ENCODE data around the gene SLC23A2.
"Not testable (repeated sequence)": the region's sequence is repeated elsewhere in the genome, so short reads cannot be mapped to it uniquely, and the experiment has no call there.

Gene SLC23A2

GRCh38 chr20:4869290-4870193, 131.8 kb downstream of the SLC23A2 start:
- DNase-seq = peak; percentile 51

GRCh38 chr20:4867051-4867450, 134.3 kb downstream of the SLC23A2 start:
- DNase-seq = no peak

- DNase-seq = no peak
These were observed 134.9 kb downstream of the SLC23A2 start for GRCh38 chr20:4866429-4866828.

- DNase-seq = no peak
These were observed 137.0 kb downstream of the SLC23A2 start for GRCh38 chr20:4864311-4864752.

- no peak for DNase-seq
These were observed 138.6 kb downstream of the SLC23A2 start for GRCh38 chr20:4862661-4863060.

- no peak for DNase-seq
These were observed 139.3 kb downstream of the SLC23A2 start for GRCh38 chr20:4861961-4862360.

- DNase-seq = no peak
These were observed 143.3 kb downstream of the SLC23A2 start for GRCh38 chr20:4858000-4858399.

- no peak for DNase-seq
These were observed 145.1 kb downstream of the SLC23A2 start for GRCh38 chr20:4856022-4856755.

GRCh38 chr20:4855555-4855954, 145.8 kb downstream of the SLC23A2 start:
- no peak for DNase-seq

- DNase-seq = no peak
These were observed 146.2 kb downstream of the SLC23A2 start for GRCh38 chr20:4855097-4855496.

GRCh38 chr20:4854561-4854901, 146.8 kb downstream of the SLC23A2 start:
- no peak for DNase-seq

GRCh38 chr20:4853757-4854560, 147.4 kb downstream of the SLC23A2 start:
- DNase-seq = no peak

- DNase-seq = no peak
These were observed 148.3 kb downstream of the SLC23A2 start for GRCh38 chr20:4853004-4853403.

- DNase-seq = no peak
These were observed 150.3 kb downstream of the SLC23A2 start for GRCh38 chr20:4850960-4851359.

GRCh38 chr20:4848829-4849228, 152.5 kb downstream of the SLC23A2 start:
- DNase-seq = not testable (repeated sequence)

GRCh38 chr20:4848041-4848440, 153.3 kb downstream of the SLC23A2 start:
- DNase-seq = no peak

- no peak for DNase-seq
These were observed 154.5 kb downstream of the SLC23A2 start for GRCh38 chr20:4846821-4847220.

GRCh38 chr20:4844751-4845465, 156.4 kb downstream of the SLC23A2 start:
- peak; percentile 14 for DNase-seq

- no peak for DNase-seq
These were observed 157.0 kb downstream of the SLC23A2 start for GRCh38 chr20:4844325-4844724.

GRCh38 chr20:4840801-4841200, 160.5 kb downstream of the SLC23A2 start:
- DNase-seq = no peak

GRCh38 chr20:4838526-4838925, 162.8 kb downstream of the SLC23A2 start:
- no peak for DNase-seq

GRCh38 chr20:4837760-4838159, 163.6 kb downstream of the SLC23A2 start:
- DNase-seq = no peak

- DNase-seq = no peak
These were observed 164.4 kb downstream of the SLC23A2 start for GRCh38 chr20:4836935-4837334.

All from activated CD4-positive, alpha-beta T cell treated with anti-CD3 and anti-CD28 coated beads, Interleukin-2, amount 50 U/mL, for 16 hours (primary cell).